Immature natural killer cell (primary cell): ENCODE measurements around the gene SHB. TPM values are rescaled to one million over a fixed set of nuclear protein-coding genes. Genes with fewer than 3 reads are reported as not detected.

Experiments
- DNase-seq, 3 donors: peaks; one replicate each; pipeline ENCODE4 v3.0.0; 2022; ENCODE audit warnings: mixed read lengths in 1 of 3
- H3K27ac Mint-ChIP-seq, 6 donors: one replicate each; pipeline ENCODE4 v1.8.0; 2020; ENCODE audit warnings: mixed read lengths in 6 of 6, mild to moderate bottlenecking in 5 of 6, inconsistent platforms in 4 of 6, moderate library complexity in 3 of 6
- H3K27me3 Mint-ChIP-seq, 3 donors: one replicate each; pipeline ENCODE4 v1.8.0; 2020 to 2021; ENCODE audit warnings: low read depth in 3 of 3, mild to moderate bottlenecking in 3 of 3, mixed read lengths in 3 of 3, moderate library complexity in 3 of 3, inconsistent platforms in 1 of 3
- H3K36me3 Mint-ChIP-seq, 3 donors: one replicate each; pipeline ENCODE4 v1.8.0; 2020; ENCODE audit warnings: mixed read lengths in 3 of 3, inconsistent platforms in 2 of 3, mild to moderate bottlenecking in 2 of 3
- H3K4me1 Mint-ChIP-seq, 2 donors: one replicate each; pipeline ENCODE4 v1.8.0; 2020; ENCODE audit warnings: inconsistent platforms in 2 of 2, mild to moderate bottlenecking in 2 of 2, mixed read lengths in 2 of 2, moderate library complexity in 1 of 2
- H3K4me3 Mint-ChIP-seq, 5 donors: one replicate each; pipeline ENCODE4 v1.8.0; 2020; ENCODE audit warnings: mild to moderate bottlenecking in 5 of 5, mixed read lengths in 5 of 5, inconsistent platforms in 3 of 5, moderate library complexity in 3 of 5
- H3K9me3 Mint-ChIP-seq, 6 donors: one replicate each; pipeline ENCODE4 v1.8.0; 2020; ENCODE audit warnings: mild to moderate bottlenecking in 6 of 6, mixed read lengths in 6 of 6, inconsistent platforms in 4 of 6, moderate library complexity in 3 of 6
- polyA plus RNA-seq, 3 donors: library from polyadenylated mRNA; unstranded; fragments of 300-500 nt; fragmentation: Illumina TruSeq; gene quantifications; one replicate each; pipeline ENCODE4 v1.2.3, GENCODE V29; 2021

SHB gene
- polyA plus RNA-seq, 3 donors from 2014 or later: 0.39 to 0.70 (median 0.57) TPM

GRCh38 chr9:38064842-38065368, 4.1 kb downstream of the SHB start:
- no peak overlapping the region for H3K27ac Mint-ChIP-seq
- peaks cover 2 to 17% (median 3%) of the 10 kb centered on the region in 3 donors for H3K27me3 Mint-ChIP-seq
- H3K9me3 Mint-ChIP-seq: no peaks in the 10 kb centered on the region
- H3K36me3 Mint-ChIP-seq: no peaks in the 10 kb centered on the region
- H3K4me3 Mint-ChIP-seq: peak overlapping the region in 1 of 5 donors; percentile 3
- peaks cover 13 to 17% of the 10 kb centered on the region in 2 donors for H3K4me1 Mint-ChIP-seq
- no peak for DNase-seq

GRCh38 chr9:38063363-38063707, 5.7 kb downstream of the SHB start:
- H3K4me1 Mint-ChIP-seq: peaks cover 8 to 12% of the 10 kb centered on the region in 2 donors
- H3K27ac Mint-ChIP-seq: no peak overlapping the region
- DNase-seq: no peak
- peaks cover 0 to 9% (median 0%) of the 10 kb centered on the region in 3 donors for H3K36me3 Mint-ChIP-seq
- H3K9me3 Mint-ChIP-seq: no peaks in the 10 kb centered on the region
- peaks cover 0 to 17% (median 2%) of the 10 kb centered on the region in 3 donors for H3K27me3 Mint-ChIP-seq
- H3K4me3 Mint-ChIP-seq: no peak overlapping the region

GRCh38 chr9:38062498-38063362, 6.3 kb downstream of the SHB start:
- peaks cover 0 to 12% (median 0%) of the 10 kb centered on the region in 3 donors for H3K36me3 Mint-ChIP-seq
- H3K27me3 Mint-ChIP-seq: peaks cover 2 to 17% (median 2%) of the 10 kb centered on the region in 3 donors
- no peak for DNase-seq
- H3K4me1 Mint-ChIP-seq: peaks cover 8 to 12% of the 10 kb centered on the region in 2 donors
- no peaks in the 10 kb centered on the region for H3K9me3 Mint-ChIP-seq
- no peak overlapping the region for H3K4me3 Mint-ChIP-seq
- no peak overlapping the region for H3K27ac Mint-ChIP-seq

GRCh38 chr9:38062106-38062497, 6.9 kb downstream of the SHB start:
- H3K9me3 Mint-ChIP-seq: no peaks in the 10 kb centered on the region
- H3K36me3 Mint-ChIP-seq: peaks cover 0 to 12% (median 0%) of the 10 kb centered on the region in 3 donors
- H3K4me3 Mint-ChIP-seq: no peak overlapping the region
- H3K4me1 Mint-ChIP-seq: peaks cover 3 to 5% of the 10 kb centered on the region in 2 donors
- no peak for DNase-seq
- peaks cover 1 to 14% (median 2%) of the 10 kb centered on the region in 3 donors for H3K27me3 Mint-ChIP-seq
- H3K27ac Mint-ChIP-seq: no peak overlapping the region

GRCh38 chr9:38061326-38061977, 7.6 kb downstream of the SHB start:
- no peaks in the 10 kb centered on the region for H3K4me1 Mint-ChIP-seq
- peaks cover 0 to 12% (median 2%) of the 10 kb centered on the region in 3 donors for H3K27me3 Mint-ChIP-seq
- H3K36me3 Mint-ChIP-seq: peaks cover 0 to 12% (median 0%) of the 10 kb centered on the region in 3 donors
- no peaks in the 10 kb centered on the region for H3K9me3 Mint-ChIP-seq
- no peak overlapping the region for H3K4me3 Mint-ChIP-seq
- no peak for DNase-seq
- H3K27ac Mint-ChIP-seq: peak overlapping the region in 1 of 6 donors; percentile 63

GRCh38 chr9:38060681-38061080, 8.3 kb downstream of the SHB start:
- Mint-ChIP-seq H3K36me3 (peaks cover 0 to 14% (median 0%) of the 10 kb centered on the region in 3 donors), H3K27me3 (peaks cover 0 to 6% (median 2%) of the 10 kb centered on the region in 3 donors), H3K9me3 (no peaks in the 10 kb centered on the region), H3K4me3 (no peak overlapping the region), H3K4me1 (no peaks in the 10 kb centered on the region), H3K27ac (no peak overlapping the region)
- no peak for DNase-seq

GRCh38 chr9:38059233-38059936, 9.6 kb downstream of the SHB start:
- Mint-ChIP-seq H3K4me1 (no peaks in the 10 kb centered on the region), H3K27me3 (peaks cover 2 to 5% (median 4%) of the 10 kb centered on the region in 3 donors), H3K4me3 (no peak overlapping the region), H3K9me3 (no peaks in the 10 kb centered on the region), H3K27ac (no peak overlapping the region), H3K36me3 (peaks cover 0 to 16% (median 0%) of the 10 kb centered on the region in 3 donors)
- DNase-seq: no peak

- H3K27me3 Mint-ChIP-seq: peaks cover 0 to 5% (median 2%) of the 10 kb centered on the region in 3 donors
- no peaks in the 10 kb centered on the region for H3K4me1 Mint-ChIP-seq
- DNase-seq: no peak
- H3K36me3 Mint-ChIP-seq: peaks cover 0 to 16% (median 0%) of the 10 kb centered on the region in 3 donors
- H3K27ac Mint-ChIP-seq: peak overlapping the region in 1 of 6 donors; percentile 33
- H3K9me3 Mint-ChIP-seq: no peaks in the 10 kb centered on the region
- no peak overlapping the region for H3K4me3 Mint-ChIP-seq
Measured at GRCh38 chr9:38058452-38059232, 10.4 kb downstream of the SHB start.

GRCh38 chr9:38057416-38058195, 11.4 kb downstream of the SHB start:
- peaks cover 0 to 16% (median 0%) of the 10 kb centered on the region in 3 donors for H3K36me3 Mint-ChIP-seq
- H3K27ac Mint-ChIP-seq: peak overlapping the region in 1 of 6 donors; percentile 9
- no peaks in the 10 kb centered on the region for H3K9me3 Mint-ChIP-seq
- peaks cover 0 to 5% (median 2%) of the 10 kb centered on the region in 3 donors for H3K27me3 Mint-ChIP-seq
- no peak for DNase-seq
- no peak overlapping the region for H3K4me3 Mint-ChIP-seq
- H3K4me1 Mint-ChIP-seq: no peaks in the 10 kb centered on the region

GRCh38 chr9:38054653-38055052, 14.4 kb downstream of the SHB start:
- H3K9me3 Mint-ChIP-seq: no peaks in the 10 kb centered on the region
- H3K27ac Mint-ChIP-seq: no peak overlapping the region
- peaks cover 0 to 6% (median 2%) of the 10 kb centered on the region in 3 donors for H3K27me3 Mint-ChIP-seq
- H3K36me3 Mint-ChIP-seq: peaks cover 0 to 20% (median 0%) of the 10 kb centered on the region in 3 donors
- DNase-seq: no peak
- no peak overlapping the region for H3K4me3 Mint-ChIP-seq
- no peaks in the 10 kb centered on the region for H3K4me1 Mint-ChIP-seq

GRCh38 chr9:38053697-38054461, 15.1 kb downstream of the SHB start:
- H3K9me3 Mint-ChIP-seq: no peaks in the 10 kb centered on the region
- no peak for DNase-seq
- peaks cover 0 to 17% (median 0%) of the 10 kb centered on the region in 3 donors for H3K36me3 Mint-ChIP-seq
- no peak overlapping the region for H3K27ac Mint-ChIP-seq
- peaks cover 0 to 6% (median 2%) of the 10 kb centered on the region in 3 donors for H3K27me3 Mint-ChIP-seq
- H3K4me3 Mint-ChIP-seq: no peak overlapping the region
- H3K4me1 Mint-ChIP-seq: no peaks in the 10 kb centered on the region
